C4-2B (cell line): ENCODE measurements around the gene GALNT2.

Experiments used
- ZFX ChIP-seq: fragments of 450-650 bp; IDR thresholded peaks from 2 replicates; pipeline ENCODE4 v1.6.1; 2017
- TF ChIP-seq, protein P1 (sequence below): fragments of 450-650 bp; conservative IDR thresholded peaks from 2 replicates; pipeline ENCODE4 v1.5.1; 2017; ENCODE audit warnings: mild to moderate bottlenecking

DNA sequence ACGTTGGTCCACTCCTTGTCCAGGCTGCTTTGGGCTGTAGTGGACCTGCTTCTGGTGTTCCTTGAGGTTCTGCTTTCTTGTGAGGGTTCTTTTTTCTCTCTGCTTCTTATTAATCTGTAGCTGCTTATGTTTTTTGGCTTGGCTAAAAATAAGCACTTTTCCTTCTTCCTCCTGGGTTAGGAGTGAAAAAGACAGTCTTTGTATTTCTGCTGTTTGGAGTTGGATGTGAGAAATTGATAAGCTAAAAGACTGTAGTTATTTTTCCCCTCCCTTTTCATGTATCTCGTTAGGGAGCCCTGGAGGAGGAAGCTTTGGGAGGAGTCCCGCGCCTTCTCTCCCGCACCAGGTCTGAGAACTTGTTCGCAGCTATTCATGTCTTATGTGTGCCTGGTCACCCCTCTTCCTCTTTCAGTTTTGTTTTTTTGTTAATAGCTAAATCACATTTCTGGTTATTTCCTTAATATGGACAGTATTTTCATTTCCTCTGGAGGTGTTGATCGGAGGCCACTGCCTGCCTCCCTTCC is 79.0 kb downstream of the GALNT2 start:
- TF ChIP-seq, protein P1, sequence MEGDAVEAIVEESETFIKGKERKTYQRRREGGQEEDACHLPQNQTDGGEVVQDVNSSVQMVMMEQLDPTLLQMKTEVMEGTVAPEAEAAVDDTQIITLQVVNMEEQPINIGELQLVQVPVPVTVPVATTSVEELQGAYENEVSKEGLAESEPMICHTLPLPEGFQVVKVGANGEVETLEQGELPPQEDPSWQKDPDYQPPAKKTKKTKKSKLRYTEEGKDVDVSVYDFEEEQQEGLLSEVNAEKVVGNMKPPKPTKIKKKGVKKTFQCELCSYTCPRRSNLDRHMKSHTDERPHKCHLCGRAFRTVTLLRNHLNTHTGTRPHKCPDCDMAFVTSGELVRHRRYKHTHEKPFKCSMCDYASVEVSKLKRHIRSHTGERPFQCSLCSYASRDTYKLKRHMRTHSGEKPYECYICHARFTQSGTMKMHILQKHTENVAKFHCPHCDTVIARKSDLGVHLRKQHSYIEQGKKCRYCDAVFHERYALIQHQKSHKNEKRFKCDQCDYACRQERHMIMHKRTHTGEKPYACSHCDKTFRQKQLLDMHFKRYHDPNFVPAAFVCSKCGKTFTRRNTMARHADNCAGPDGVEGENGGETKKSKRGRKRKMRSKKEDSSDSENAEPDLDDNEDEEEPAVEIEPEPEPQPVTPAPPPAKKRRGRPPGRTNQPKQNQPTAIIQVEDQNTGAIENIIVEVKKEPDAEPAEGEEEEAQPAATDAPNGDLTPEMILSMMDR, result no peak
- no peak for TF ChIP-seq ZFX
